ENCODE results near the gene AGL. TPM values are rescaled to one million over a fixed set of nuclear protein-coding genes. Genes with fewer than 3 reads are reported as not detected.
"Not testable (repeated sequence)": the region's sequence is repeated elsewhere in the genome, so short reads cannot be mapped to it uniquely, and the experiment has no call there.

The AGL gene
- total RNA-seq, 1 donor from 2014 or later: 13.8 TPM

DNA sequence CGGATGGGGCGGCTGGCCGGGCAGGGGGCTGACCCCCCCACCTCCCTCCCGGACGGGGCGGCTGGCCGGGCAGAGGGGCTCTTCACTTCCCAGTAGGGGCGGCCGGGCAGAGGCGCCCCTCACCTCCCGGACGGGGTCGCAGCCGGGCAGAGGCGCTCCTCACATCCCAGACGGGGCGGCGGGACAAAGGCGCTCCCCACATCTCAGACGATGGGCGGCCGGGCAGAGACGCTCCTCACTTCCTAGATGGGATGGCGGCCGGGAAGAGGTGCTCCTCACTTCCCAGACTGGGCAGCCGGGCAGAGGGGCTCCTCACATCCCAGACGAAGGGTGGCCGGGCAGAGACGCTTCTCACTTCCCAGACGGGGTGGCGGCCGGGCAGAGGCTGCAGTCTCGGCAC, 6.9 kb downstream of the AGL start:
- H3K36me3 Mint-ChIP-seq (ENCODE audit: low read depth): peaks cover 25% of the 10 kb centered on the region
- H3K27ac Mint-ChIP-seq; DNase-seq (ENCODE audit: low spot score); H3K4me1 Mint-ChIP-seq (ENCODE audit: low read depth); H3K4me3 Mint-ChIP-seq (ENCODE audit: low read depth); H3K27me3 Mint-ChIP-seq (ENCODE audit: low read depth); H3K9me3 Mint-ChIP-seq: not testable (repeated sequence)
- intact Hi-C loops (cut with micrococcal nuclease): loop anchor here (10.0 kb wide), 1 partner anchor 178 kb away; a partner anchor contains a TSS

DNA sequence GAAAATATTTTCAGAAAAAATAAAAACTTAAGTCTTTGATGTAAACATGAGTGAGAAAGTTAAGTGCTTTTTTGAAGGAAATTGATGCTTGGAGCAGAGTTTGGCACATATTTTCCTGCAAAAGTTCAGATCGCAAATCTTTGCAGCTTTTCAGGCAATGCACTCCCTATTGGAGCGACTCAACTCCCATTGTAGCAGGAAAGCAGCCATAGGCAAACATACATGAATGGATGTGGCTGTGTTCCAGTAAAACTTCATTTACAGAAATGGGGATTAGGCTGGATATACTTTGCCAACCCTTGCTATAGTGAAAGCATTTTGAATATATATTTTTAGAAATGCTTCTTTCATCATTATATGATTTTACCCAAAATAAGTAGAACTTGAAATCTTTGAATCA, 8.1 kb downstream of the AGL start:
- Mint-ChIP-seq H3K9me3 (no peaks in the 10 kb centered on the region), H3K4me3 (ENCODE audit: low read depth) (no peak overlapping the region), H3K4me1 (ENCODE audit: low read depth) (peaks cover under 1% of the 10 kb centered on the region), H3K36me3 (ENCODE audit: low read depth) (peaks cover 25% of the 10 kb centered on the region), H3K27me3 (ENCODE audit: low read depth) (no peaks in the 10 kb centered on the region), H3K27ac (no peak overlapping the region)
- intact Hi-C loops (cut with micrococcal nuclease): loop anchor here (10.0 kb wide), 1 partner anchor 177 kb away; a partner anchor contains a TSS
- no peak for DNase-seq (ENCODE audit: low spot score)

DNA sequence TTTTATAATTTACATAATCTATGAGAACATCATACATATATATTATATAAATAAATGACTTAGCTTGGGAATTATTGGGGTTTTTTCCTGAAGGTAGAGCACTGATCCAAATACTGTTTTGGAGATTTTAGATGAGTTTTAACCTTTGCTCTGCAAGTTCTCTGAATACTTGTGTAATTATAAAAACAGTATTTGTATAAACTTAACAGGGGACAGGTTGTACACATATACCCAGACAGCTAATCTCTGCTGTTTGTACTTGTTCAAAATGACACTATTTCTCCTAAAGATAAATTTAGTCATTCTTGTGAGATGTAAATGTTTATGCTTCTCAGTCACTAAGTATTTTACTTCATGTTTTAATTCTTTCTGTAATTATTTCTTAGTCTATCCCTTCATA, 8.7 kb downstream of the AGL start:
- no peaks in the 10 kb centered on the region for H3K9me3 Mint-ChIP-seq
- intact Hi-C loops (cut with micrococcal nuclease): loop anchor here (10.0 kb wide), 1 partner anchor 176 kb away; a partner anchor contains a TSS
- no peak overlapping the region for H3K4me3 Mint-ChIP-seq (ENCODE audit: low read depth)
- H3K4me1 Mint-ChIP-seq (ENCODE audit: low read depth): no peaks in the 10 kb centered on the region
- peaks cover 21% of the 10 kb centered on the region for H3K36me3 Mint-ChIP-seq (ENCODE audit: low read depth)
- no peak for DNase-seq (ENCODE audit: low spot score)
- H3K27ac Mint-ChIP-seq: no peak overlapping the region
- H3K27me3 Mint-ChIP-seq (ENCODE audit: low read depth): no peaks in the 10 kb centered on the region

DNA sequence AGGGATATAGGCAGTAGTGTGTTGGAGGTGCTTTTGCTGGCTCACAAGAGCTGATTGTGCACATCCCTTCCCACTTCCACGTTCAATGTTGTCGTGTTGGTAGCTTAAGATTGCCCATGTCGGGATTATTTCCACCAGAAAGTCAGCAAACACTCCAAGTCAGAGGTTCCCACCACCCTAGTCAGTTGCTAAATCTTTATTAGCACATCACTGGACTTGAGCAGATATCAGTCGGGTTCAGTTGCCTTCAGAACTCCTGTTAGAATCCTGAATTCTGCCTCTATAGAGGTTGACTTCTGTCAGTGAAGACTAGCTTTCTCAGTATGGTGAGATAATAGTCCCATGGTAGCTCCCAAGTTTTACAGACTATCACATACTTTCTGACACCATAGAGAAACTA, 10.5 kb downstream of the AGL start:
- H3K27ac Mint-ChIP-seq: no peak overlapping the region
- DNase-seq (ENCODE audit: low spot score): no peak
- intact Hi-C loops (cut with micrococcal nuclease): no loop called here
- peaks cover 24% of the 10 kb centered on the region for H3K36me3 Mint-ChIP-seq (ENCODE audit: low read depth)
- H3K27me3 Mint-ChIP-seq (ENCODE audit: low read depth): no peaks in the 10 kb centered on the region
- H3K4me3 Mint-ChIP-seq (ENCODE audit: low read depth): no peak overlapping the region
- H3K9me3 Mint-ChIP-seq: no peaks in the 10 kb centered on the region
- H3K4me1 Mint-ChIP-seq (ENCODE audit: low read depth): no peaks in the 10 kb centered on the region

DNA sequence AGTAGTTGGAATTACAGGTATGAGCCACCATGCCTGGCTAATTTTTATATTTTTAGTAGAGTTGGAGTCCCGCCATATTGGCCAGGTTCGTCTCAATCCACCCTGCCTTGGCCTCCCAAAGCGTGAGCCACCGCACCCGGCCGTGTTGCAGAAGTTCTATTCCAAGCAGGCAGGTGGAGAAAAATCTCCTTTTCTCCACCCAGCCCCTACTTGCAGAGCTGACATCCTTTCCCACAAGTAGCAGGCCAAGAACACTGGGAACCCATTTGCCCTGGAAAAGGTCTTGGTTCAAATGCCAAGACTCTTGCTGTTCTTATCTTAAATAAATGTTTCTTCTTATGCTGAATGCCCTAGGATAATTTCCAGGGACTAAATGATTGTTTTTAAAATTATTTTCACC, 17.5 kb downstream of the AGL start:
- Mint-ChIP-seq H3K36me3 (ENCODE audit: low read depth) (peaks cover 10% of the 10 kb centered on the region), H3K4me3 (ENCODE audit: low read depth) (no peak overlapping the region), H3K27me3 (ENCODE audit: low read depth) (no peaks in the 10 kb centered on the region), H3K4me1 (ENCODE audit: low read depth) (no peaks in the 10 kb centered on the region), H3K27ac (no peak overlapping the region), H3K9me3 (no peaks in the 10 kb centered on the region)
- DNase-seq (ENCODE audit: low spot score): no peak
- intact Hi-C loops (cut with micrococcal nuclease): no loop called here

DNA sequence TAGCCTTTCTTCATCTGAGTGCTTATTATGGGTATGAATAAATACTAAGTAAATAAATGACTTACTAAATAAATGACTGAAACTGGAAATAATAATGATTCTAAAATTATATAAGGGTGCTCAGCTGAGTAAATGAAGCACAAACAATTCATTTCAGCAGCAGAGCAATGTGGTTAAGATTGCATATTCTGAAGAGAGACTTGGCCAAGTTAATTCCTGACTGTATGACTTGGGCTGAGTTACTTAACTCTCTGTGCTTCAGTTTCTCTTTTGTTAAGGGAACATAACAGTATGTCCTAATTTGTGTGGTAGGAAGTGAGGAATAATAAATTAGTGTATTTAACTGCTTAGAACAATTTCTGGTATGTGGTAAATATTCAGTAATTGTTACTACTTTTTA, 19.1 kb downstream of the AGL start:
- H3K36me3 Mint-ChIP-seq (ENCODE audit: low read depth): peaks cover 6% of the 10 kb centered on the region
- H3K4me3 Mint-ChIP-seq (ENCODE audit: low read depth): no peak overlapping the region
- H3K27ac Mint-ChIP-seq: no peak overlapping the region
- H3K27me3 Mint-ChIP-seq (ENCODE audit: low read depth): no peaks in the 10 kb centered on the region
- no peaks in the 10 kb centered on the region for H3K4me1 Mint-ChIP-seq (ENCODE audit: low read depth)
- intact Hi-C loops (cut with micrococcal nuclease): no loop called here
- H3K9me3 Mint-ChIP-seq: no peaks in the 10 kb centered on the region
- DNase-seq (ENCODE audit: low spot score): no peak

GRCh38 chr1:99869723-99870122, 19.6 kb downstream of the AGL start:
- no peak for DNase-seq (ENCODE audit: low spot score)
- intact Hi-C loops (cut with micrococcal nuclease): no loop called here

GRCh38 chr1:99872063-99872462, 21.9 kb downstream of the AGL start:
- DNase-seq (ENCODE audit: low spot score): no peak
- H3K36me3 Mint-ChIP-seq (ENCODE audit: low read depth): peaks cover 5% of the 10 kb centered on the region
- H3K9me3 Mint-ChIP-seq: no peaks in the 10 kb centered on the region
- no peak overlapping the region for H3K27ac Mint-ChIP-seq
- H3K27me3 Mint-ChIP-seq (ENCODE audit: low read depth): no peaks in the 10 kb centered on the region
- intact Hi-C loops (cut with micrococcal nuclease): no loop called here
- no peak overlapping the region for H3K4me3 Mint-ChIP-seq (ENCODE audit: low read depth)
- H3K4me1 Mint-ChIP-seq (ENCODE audit: low read depth): no peaks in the 10 kb centered on the region

More at GRCh38 chr1:99869723-99870122, 19.6 kb downstream of the AGL start:
- Mint-ChIP-seq H3K4me3 (ENCODE audit: low read depth) (no peak overlapping the region), H3K4me1 (ENCODE audit: low read depth) (no peaks in the 10 kb centered on the region), H3K36me3 (ENCODE audit: low read depth) (peaks cover 3% of the 10 kb centered on the region), H3K27ac (no peak overlapping the region), H3K27me3 (ENCODE audit: low read depth) (no peaks in the 10 kb centered on the region), H3K9me3 (no peaks in the 10 kb centered on the region)

GRCh38 chr1:99877568-99877967, 27.4 kb downstream of the AGL start:
- H3K4me1 Mint-ChIP-seq (ENCODE audit: low read depth): no peaks in the 10 kb centered on the region
- peaks cover 16% of the 10 kb centered on the region for H3K36me3 Mint-ChIP-seq (ENCODE audit: low read depth)
- intact Hi-C loops (cut with micrococcal nuclease): no loop called here
- no peak for DNase-seq (ENCODE audit: low spot score)
- no peaks in the 10 kb centered on the region for H3K27me3 Mint-ChIP-seq (ENCODE audit: low read depth)
- no peak overlapping the region for H3K27ac Mint-ChIP-seq
- no peak overlapping the region for H3K4me3 Mint-ChIP-seq (ENCODE audit: low read depth)
- H3K9me3 Mint-ChIP-seq: no peaks in the 10 kb centered on the region

GRCh38 chr1:99886179-99886578, 36.0 kb downstream of the AGL start:
- H3K4me1 Mint-ChIP-seq (ENCODE audit: low read depth): peaks cover 3% of the 10 kb centered on the region
- peaks cover 24% of the 10 kb centered on the region for H3K36me3 Mint-ChIP-seq (ENCODE audit: low read depth)
- H3K27ac Mint-ChIP-seq: no peak overlapping the region

GRCh38 chr1:99886841-99887240, 36.7 kb downstream of the AGL start:
- no peak for DNase-seq (ENCODE audit: low spot score)
- Mint-ChIP-seq H3K4me3 (ENCODE audit: low read depth) (no peak overlapping the region), H3K36me3 (ENCODE audit: low read depth) (peaks cover 28% of the 10 kb centered on the region), H3K27me3 (ENCODE audit: low read depth) (no peaks in the 10 kb centered on the region), H3K4me1 (ENCODE audit: low read depth) (peaks cover 3% of the 10 kb centered on the region), H3K27ac (no peak overlapping the region), H3K9me3 (no peaks in the 10 kb centered on the region)
- intact Hi-C loops (cut with micrococcal nuclease): no loop called here

More at GRCh38 chr1:99886179-99886578, 36.0 kb downstream of the AGL start:
- intact Hi-C loops (cut with micrococcal nuclease): no loop called here
- DNase-seq (ENCODE audit: low spot score): no peak
- no peaks in the 10 kb centered on the region for H3K27me3 Mint-ChIP-seq (ENCODE audit: low read depth)
- no peaks in the 10 kb centered on the region for H3K9me3 Mint-ChIP-seq
- H3K4me3 Mint-ChIP-seq (ENCODE audit: low read depth): no peak overlapping the region

- intact Hi-C loops (cut with micrococcal nuclease): no loop called here
- Mint-ChIP-seq H3K4me1 (ENCODE audit: low read depth) (peaks cover 3% of the 10 kb centered on the region), H3K27ac (no peak overlapping the region), H3K4me3 (ENCODE audit: low read depth) (no peak overlapping the region), H3K36me3 (ENCODE audit: low read depth) (peaks cover 25% of the 10 kb centered on the region), H3K27me3 (ENCODE audit: low read depth) (no peaks in the 10 kb centered on the region), H3K9me3 (no peaks in the 10 kb centered on the region)
- DNase-seq (ENCODE audit: low spot score): no peak
Measured at GRCh38 chr1:99887890-99888289, 37.7 kb downstream of the AGL start.

GRCh38 chr1:99891997-99892396, 41.8 kb downstream of the AGL start:
- DNase-seq (ENCODE audit: low spot score): no peak
- Mint-ChIP-seq H3K27ac (no peak overlapping the region), H3K27me3 (ENCODE audit: low read depth) (no peaks in the 10 kb centered on the region), H3K9me3 (no peaks in the 10 kb centered on the region), H3K4me3 (ENCODE audit: low read depth) (no peak overlapping the region), H3K4me1 (ENCODE audit: low read depth) (no peaks in the 10 kb centered on the region), H3K36me3 (ENCODE audit: low read depth) (peaks cover 23% of the 10 kb centered on the region)
- intact Hi-C loops (cut with micrococcal nuclease): no loop called here

DNA sequence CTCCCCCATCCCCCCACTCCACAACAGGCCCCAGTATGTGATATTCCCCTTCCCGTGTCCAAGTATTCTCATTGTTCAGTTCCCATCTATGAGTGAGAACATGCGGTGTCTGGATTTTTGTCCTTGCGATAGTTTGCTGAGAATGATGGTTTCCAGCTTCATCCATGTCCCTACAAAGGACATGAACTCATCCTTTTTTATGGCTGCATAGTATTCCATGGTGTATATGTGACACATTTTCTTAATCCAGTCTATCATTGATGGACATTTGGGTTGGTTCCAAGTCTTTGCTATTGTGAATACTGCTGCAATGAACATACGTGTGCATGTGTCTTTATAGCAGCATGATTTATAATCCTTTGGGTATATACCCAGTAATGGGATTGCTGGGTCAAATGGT, 53.1 kb downstream of the AGL start:
- H3K27ac Mint-ChIP-seq; H3K4me1 Mint-ChIP-seq (ENCODE audit: low read depth); H3K27me3 Mint-ChIP-seq (ENCODE audit: low read depth); DNase-seq (ENCODE audit: low spot score); H3K4me3 Mint-ChIP-seq (ENCODE audit: low read depth); intact Hi-C loops (cut with micrococcal nuclease): not testable (repeated sequence)
- peaks cover 11% of the 10 kb centered on the region for H3K9me3 Mint-ChIP-seq
- peaks cover 47% of the 10 kb centered on the region for H3K36me3 Mint-ChIP-seq (ENCODE audit: low read depth)

Data from activated T-helper 2 cell treated with anti-CD3 and anti-CD28 coated beads, Interferon-gamma antibody, Interleukin-2, Interleukin-4, amounts not matched to agents 10 μg/mL and 5 μg/mL and 100 μg/mL, durations not matched to agents 14 hours and 24 hours and 36 hours (primary cell).